Breast epithelium (tissue), 4 donors: ENCODE results near the gene ECPAS. TPM values are rescaled to one million over a fixed set of nuclear protein-coding genes. Genes with fewer than 3 reads are reported as not detected.

Source experiments
- DNase-seq, 2 donors: peaks; one replicate each; pipeline ENCODE4 v3.0.0-alpha.2; 2019; ENCODE audit warnings: low spot score in 2 of 2
- H3K27ac ChIP-seq, 2 donors: fragments of 200-600 bp; sonication (generic) in 1 of 2; one replicate each; pipeline ENCODE4 v1.5.1; 2016 to 2019; ENCODE audit warnings: mild to moderate bottlenecking in 1 of 2
- H3K27me3 ChIP-seq, 2 donors: fragments of 200-600 bp; sonication (generic) in 1 of 2; one replicate each; pipeline versions ENCODE4 v1.5.1 to v1.6.0; 2017 to 2019; ENCODE audit warnings: control low read depth in 1 of 2, mild to moderate bottlenecking in 1 of 2
- H3K36me3 ChIP-seq: fragments of 200-600 bp; one replicate; pipeline ENCODE4 v1.5.1; 2019
- H3K4me1 ChIP-seq, 2 donors: fragments of 200-600 bp; sonication (generic); one replicate each; pipeline ENCODE4 v1.5.1; 2016 to 2019; ENCODE audit warnings: control low read depth in 1 of 2
- H3K4me3 ChIP-seq, 3 donors: fragments of 200-600 bp; sonication (generic); 1 replicate in 2 of 3; 2 replicates in 1 of 3; pipeline ENCODE4 v1.5.1; 2016 to 2019; ENCODE audit warnings: mild to moderate bottlenecking in 3 of 3, moderate library complexity in 2 of 3
- H3K9me3 ChIP-seq, 2 donors: fragments of 200-600 bp; sonication (generic) in 1 of 2; one replicate each; pipeline ENCODE4 v1.5.1; 2016 to 2019; ENCODE audit warnings: control low read depth in 1 of 2
- POLR2A ChIP-seq: fragments of 450-650 bp; IDR thresholded peaks from one replicate; pipeline ENCODE4 v1.6.1; 2016; ENCODE audit warnings: antibody characterized with exemption, mild to moderate bottlenecking, moderate library complexity
- POLR2AphosphoS5 ChIP-seq, 3 donors: sonication (generic); formaldehyde crosslinking; IDR thresholded peaks; one replicate each; pipeline ENCODE4 v1.6.1; 2017; ENCODE audit warnings: antibody characterized with exemption in 3 of 3
- intact Hi-C: fragments of 100-400 bp; cut with DNase I; formaldehyde crosslinking; loops from one replicate; pipeline ENCODE4 v1.15.1; 2023; ENCODE audit warnings: low total_unique reads
- total RNA-seq, 3 donors: library from RNA; depleted of rRNA; stranded (reverse); fragments of >200 nt; gene quantifications; one replicate each; pipeline ENCODE4 v1.1.0, GENCODE V29; 2016
- TF ChIP-seq, protein P1 (sequence below), 3 donors: fragments of 450-650 bp; IDR thresholded peaks; one replicate each; pipeline ENCODE4 v1.5.1; 2016 to 2017; ENCODE audit warnings: antibody characterized with exemption in 3 of 3, mild to moderate bottlenecking in 3 of 3, moderate library complexity in 3 of 3

Gene ECPAS
- total RNA-seq, 3 donors from 2014 or later: 91.6 to 159 (median 94.1) TPM

DNA sequence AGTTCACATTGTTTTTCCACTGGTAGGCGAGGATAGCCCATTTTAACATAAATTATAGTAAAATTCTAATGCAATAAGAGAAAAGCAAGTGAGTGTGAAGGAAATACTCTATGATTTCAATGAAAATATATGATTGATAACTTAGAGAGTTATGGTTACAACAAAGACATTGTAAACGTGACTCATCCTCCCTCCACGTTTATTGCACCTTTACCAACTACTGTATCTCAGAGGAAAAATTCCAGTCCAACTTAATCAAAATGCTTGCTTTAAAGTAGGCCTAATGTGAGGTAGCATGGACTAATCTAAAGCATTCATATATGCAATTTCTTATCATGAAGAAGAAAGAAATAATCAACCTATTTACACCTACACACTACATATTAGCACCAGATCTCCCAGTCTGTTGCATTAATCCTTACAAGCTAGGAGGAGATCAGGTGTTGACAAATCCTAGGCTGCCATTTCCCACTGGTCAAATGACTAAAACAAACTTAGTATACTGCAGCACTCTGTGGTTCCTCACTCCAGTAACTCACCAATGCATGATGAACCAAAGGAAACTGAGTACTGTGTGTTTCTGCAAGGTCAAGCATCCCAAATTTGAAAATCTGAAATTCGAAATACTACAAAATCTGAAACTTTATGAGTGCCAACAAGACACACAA is 41.7 kb downstream of the ECPAS start:
- H3K27ac ChIP-seq: no peak overlapping the region
- peaks cover 3% of the 10 kb centered on the region for H3K36me3 ChIP-seq
- DNase-seq: no peak
- H3K4me3 ChIP-seq: no peak overlapping the region
- TF ChIP-seq, protein P1, sequence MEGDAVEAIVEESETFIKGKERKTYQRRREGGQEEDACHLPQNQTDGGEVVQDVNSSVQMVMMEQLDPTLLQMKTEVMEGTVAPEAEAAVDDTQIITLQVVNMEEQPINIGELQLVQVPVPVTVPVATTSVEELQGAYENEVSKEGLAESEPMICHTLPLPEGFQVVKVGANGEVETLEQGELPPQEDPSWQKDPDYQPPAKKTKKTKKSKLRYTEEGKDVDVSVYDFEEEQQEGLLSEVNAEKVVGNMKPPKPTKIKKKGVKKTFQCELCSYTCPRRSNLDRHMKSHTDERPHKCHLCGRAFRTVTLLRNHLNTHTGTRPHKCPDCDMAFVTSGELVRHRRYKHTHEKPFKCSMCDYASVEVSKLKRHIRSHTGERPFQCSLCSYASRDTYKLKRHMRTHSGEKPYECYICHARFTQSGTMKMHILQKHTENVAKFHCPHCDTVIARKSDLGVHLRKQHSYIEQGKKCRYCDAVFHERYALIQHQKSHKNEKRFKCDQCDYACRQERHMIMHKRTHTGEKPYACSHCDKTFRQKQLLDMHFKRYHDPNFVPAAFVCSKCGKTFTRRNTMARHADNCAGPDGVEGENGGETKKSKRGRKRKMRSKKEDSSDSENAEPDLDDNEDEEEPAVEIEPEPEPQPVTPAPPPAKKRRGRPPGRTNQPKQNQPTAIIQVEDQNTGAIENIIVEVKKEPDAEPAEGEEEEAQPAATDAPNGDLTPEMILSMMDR (IDR thresholded peaks at IDR 0.05): no peak
- TF ChIP-seq POLR2AphosphoS5 (IDR thresholded peaks at IDR 0.05): no peak
- TF ChIP-seq POLR2A: no peak
- H3K4me1 ChIP-seq: no peaks in the 10 kb centered on the region
- no peaks in the 10 kb centered on the region for H3K9me3 ChIP-seq
- intact Hi-C loops: no loop called here
- H3K27me3 ChIP-seq: no peaks in the 10 kb centered on the region

DNA sequence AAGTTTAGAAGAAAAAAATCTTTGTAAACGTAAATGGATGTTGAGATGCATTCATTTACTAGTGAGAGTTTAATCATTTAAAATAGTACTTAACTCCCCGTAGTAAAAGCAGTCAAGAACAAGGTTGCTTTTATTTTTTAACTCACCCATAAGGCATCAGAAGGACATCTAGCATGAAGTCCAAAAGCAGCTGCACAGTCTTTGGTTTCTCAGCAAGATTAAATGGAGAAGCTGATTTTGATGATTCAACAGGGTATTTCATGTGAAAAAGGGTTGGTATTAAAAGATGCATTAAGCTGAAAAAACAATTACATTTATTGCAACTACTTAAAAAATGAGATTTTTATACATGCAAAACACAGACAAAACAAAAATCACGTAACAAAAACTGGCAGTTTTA is 44.0 kb downstream of the ECPAS start:
- DNase-seq: no peak
- H3K36me3 ChIP-seq: peaks cover 6% of the 10 kb centered on the region
- no peak overlapping the region for H3K27ac ChIP-seq
- no peaks in the 10 kb centered on the region for H3K4me1 ChIP-seq
- TF ChIP-seq, protein P1 (IDR thresholded peaks at IDR 0.05): no peak
- no peak for TF ChIP-seq POLR2AphosphoS5 (IDR thresholded peaks at IDR 0.05)
- no peak for TF ChIP-seq POLR2A
- no peaks in the 10 kb centered on the region for H3K27me3 ChIP-seq
- intact Hi-C loops: no loop called here
- H3K9me3 ChIP-seq: no peaks in the 10 kb centered on the region
- no peak overlapping the region for H3K4me3 ChIP-seq

DNA sequence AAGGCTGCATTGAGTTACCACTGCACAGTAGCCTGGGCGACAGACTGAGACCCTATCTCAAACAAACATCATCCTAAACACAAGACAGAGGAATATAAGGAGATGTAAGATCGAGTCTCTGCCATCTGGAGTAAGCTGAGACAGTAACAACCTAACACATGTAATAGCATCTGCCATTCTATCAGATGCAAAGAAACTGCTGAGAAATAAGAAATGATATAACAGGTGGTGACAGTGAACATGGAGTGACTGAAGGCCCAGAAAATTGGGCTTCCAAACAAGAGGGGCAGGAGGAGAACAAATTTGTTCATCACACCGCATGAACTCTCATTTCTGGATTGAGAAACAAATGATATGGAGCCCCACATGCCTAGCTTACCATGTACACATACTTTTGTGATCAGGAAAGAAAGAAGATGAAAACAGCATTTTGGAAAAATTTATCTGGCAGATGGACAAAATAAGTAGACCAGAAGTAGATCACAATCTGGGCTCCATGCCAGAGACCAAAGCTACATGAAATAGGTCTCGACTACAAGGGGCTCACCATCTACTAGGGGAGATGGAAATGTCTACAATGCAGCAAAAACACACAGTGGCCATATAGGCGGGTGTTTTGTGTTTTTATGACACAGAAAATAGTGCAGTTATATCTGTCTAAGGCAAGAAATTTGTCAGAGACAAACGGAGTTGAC is 45.5 kb downstream of the ECPAS start:
- no peaks in the 10 kb centered on the region for H3K4me1 ChIP-seq

DNA sequence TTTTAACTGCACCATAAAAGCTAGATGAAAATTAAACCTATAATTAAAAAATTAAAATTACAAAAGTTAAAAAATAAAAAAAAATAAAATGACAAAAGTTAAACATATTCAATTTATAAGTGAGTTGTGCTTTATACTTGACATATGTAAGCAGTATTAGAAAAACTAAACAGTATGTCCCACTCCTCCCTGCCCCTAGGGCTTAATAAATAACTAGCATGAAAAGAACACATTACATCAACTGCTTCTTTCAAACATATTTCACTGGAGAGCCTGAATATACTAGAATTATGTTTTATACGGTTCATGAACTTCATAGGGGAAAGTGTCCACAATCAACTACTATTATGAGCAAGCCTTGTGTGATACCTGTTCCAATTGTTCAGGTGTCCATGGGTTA is 47.6 kb downstream of the ECPAS start:
- Histone ChIP-seq H3K27me3 (no peaks in the 10 kb centered on the region), H3K4me1 (no peaks in the 10 kb centered on the region), H3K27ac (no peak overlapping the region), H3K36me3 (peaks cover 3% of the 10 kb centered on the region), H3K4me3 (no peak overlapping the region), H3K9me3 (no peaks in the 10 kb centered on the region)
- TF ChIP-seq POLR2A (no peak), POLR2AphosphoS5 (IDR thresholded peaks at IDR 0.05) (no peak)
- TF ChIP-seq, protein P1 (IDR thresholded peaks at IDR 0.05): no peak
- intact Hi-C loops: no loop called here
- DNase-seq: no peak

More for the DNA sequence above, 45.5 kb downstream of the ECPAS start:
- DNase-seq: no peak
- intact Hi-C loops: no loop called here
- Histone ChIP-seq H3K4me3 (no peak overlapping the region), H3K9me3 (no peaks in the 10 kb centered on the region), H3K36me3 (peaks cover 5% of the 10 kb centered on the region), H3K27me3 (no peaks in the 10 kb centered on the region), H3K27ac (no peak overlapping the region)
- no peak for TF ChIP-seq POLR2A
- no peak for TF ChIP-seq POLR2AphosphoS5 (IDR thresholded peaks at IDR 0.05)
- TF ChIP-seq, protein P1 (IDR thresholded peaks at IDR 0.05): no peak

DNA sequence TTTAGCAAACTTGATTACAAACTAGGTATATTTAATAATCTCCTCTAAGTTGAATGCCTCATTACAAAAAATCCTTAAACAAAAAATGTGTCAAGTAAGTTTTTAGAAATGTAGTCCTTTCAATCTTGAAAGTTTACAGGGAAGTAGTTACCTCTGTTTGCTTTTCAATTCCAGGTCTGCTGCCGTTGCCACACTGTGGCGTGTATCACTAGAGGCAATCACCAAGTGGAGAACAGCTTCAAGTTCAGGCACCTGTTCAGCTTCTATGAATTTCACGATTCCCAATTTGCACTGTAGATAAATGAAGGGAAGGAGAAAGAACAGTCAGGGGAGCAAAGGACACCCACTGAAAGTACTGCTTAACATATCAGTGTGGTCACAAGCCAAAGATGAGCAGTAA is 51.1 kb downstream of the ECPAS start:
- DNase-seq: no peak
- H3K4me1 ChIP-seq: no peaks in the 10 kb centered on the region
- no peak overlapping the region for H3K4me3 ChIP-seq
- no peaks in the 10 kb centered on the region for H3K27me3 ChIP-seq
- H3K9me3 ChIP-seq: no peaks in the 10 kb centered on the region
- peaks cover 3% of the 10 kb centered on the region for H3K36me3 ChIP-seq
- intact Hi-C loops: no loop called here
- no peak for TF ChIP-seq POLR2A
- TF ChIP-seq POLR2AphosphoS5 (IDR thresholded peaks at IDR 0.05): no peak
- TF ChIP-seq, protein P1 (IDR thresholded peaks at IDR 0.05): no peak
- H3K27ac ChIP-seq: no peak overlapping the region
